Measurements from ENCODE around the gene CEMIP. TPM values are rescaled to one million over a fixed set of nuclear protein-coding genes. Genes with fewer than 3 reads are reported as not detected.
A peak's percentile ranks its signal among the peaks of the same experiment; 100 is the strongest.

CEMIP gene
- total RNA-seq, 2 experiments from 2014 or later: not detected

GRCh38 chr15:80990955-80991354 lies 211.8 kb downstream of the CEMIP start:
- Mint-ChIP-seq H3K27me3 (no peaks in the 10 kb centered on the region), H3K4me1 (ENCODE audit: low read depth) (peaks cover 66% of the 10 kb centered on the region), H3K4me3 (peak overlapping the region; percentile 95), H3K9me3 (no peaks in the 10 kb centered on the region), H3K36me3 (ENCODE audit: low read depth) (peaks cover 21% of the 10 kb centered on the region), H3K27ac (peak overlapping the region; percentile 35)
- no peaks in the 10 kb centered on the region for H3K9me3 ChIP-seq (ENCODE audit: control insufficient read depth in 1 of 2, insufficient read depth in 1 of 2, low read length in 2 of 2)
- H3K36me3 ChIP-seq (ENCODE audit: insufficient read depth, low read length): peaks cover 8% of the 10 kb centered on the region
- ChIA-PET POLR2A (interaction anchor here (0.9 to 5.0 kb wide), 3 partner anchors 8 to 21 kb away, joined by 4 to 70 read pairs (median 4); partner anchors contain the start of gene TLNRD1), CTCF (interaction anchor here (1.4 to 3.9 kb wide), 2 partner anchors 10 to 13 kb away, joined by 6 to 15 read pairs; partner anchors contain the start of gene TLNRD1)
- DNase-seq (no peak), ATAC-seq (ENCODE audit: poor library complexity) (no peak)
- no peaks in the 10 kb centered on the region for H3K27me3 ChIP-seq (ENCODE audit: control insufficient read depth in 1 of 2, insufficient read depth in 2 of 2, low read length in 2 of 2)
- no peak overlapping the region for H3K27ac ChIP-seq (ENCODE audit: low read depth in 1 of 2, low read length in 2 of 2)
- H3K4me3 ChIP-seq (ENCODE audit: low read length): no peak overlapping the region
- TF ChIP-seq, protein P1, sequence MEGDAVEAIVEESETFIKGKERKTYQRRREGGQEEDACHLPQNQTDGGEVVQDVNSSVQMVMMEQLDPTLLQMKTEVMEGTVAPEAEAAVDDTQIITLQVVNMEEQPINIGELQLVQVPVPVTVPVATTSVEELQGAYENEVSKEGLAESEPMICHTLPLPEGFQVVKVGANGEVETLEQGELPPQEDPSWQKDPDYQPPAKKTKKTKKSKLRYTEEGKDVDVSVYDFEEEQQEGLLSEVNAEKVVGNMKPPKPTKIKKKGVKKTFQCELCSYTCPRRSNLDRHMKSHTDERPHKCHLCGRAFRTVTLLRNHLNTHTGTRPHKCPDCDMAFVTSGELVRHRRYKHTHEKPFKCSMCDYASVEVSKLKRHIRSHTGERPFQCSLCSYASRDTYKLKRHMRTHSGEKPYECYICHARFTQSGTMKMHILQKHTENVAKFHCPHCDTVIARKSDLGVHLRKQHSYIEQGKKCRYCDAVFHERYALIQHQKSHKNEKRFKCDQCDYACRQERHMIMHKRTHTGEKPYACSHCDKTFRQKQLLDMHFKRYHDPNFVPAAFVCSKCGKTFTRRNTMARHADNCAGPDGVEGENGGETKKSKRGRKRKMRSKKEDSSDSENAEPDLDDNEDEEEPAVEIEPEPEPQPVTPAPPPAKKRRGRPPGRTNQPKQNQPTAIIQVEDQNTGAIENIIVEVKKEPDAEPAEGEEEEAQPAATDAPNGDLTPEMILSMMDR (IDR thresholded peaks at IDR 0.05): no peak
- H3K4me1 ChIP-seq (ENCODE audit: insufficient read depth, low read length): peaks cover 34% of the 10 kb centered on the region
- intact Hi-C loops (cut with DNase I, micrococcal nuclease): loop anchor here in 1 of 2 experiments (1.0 to 10.0 kb wide), 6 partner anchors 7 to 936 kb away; partner anchors contain the start of genes ABHD17C, FAH and ZFAND6

- intact Hi-C loops (cut with DNase I, micrococcal nuclease): loop anchor here in 1 of 2 experiments (5.0 to 10.0 kb wide), 5 partner anchors 297 to 937 kb away; partner anchors contain the start of genes ABHD17C, FAH and ZFAND6
- Histone ChIP-seq H3K27ac (ENCODE audit: low read depth in 1 of 2, low read length in 2 of 2) (no peak overlapping the region), H3K9me3 (ENCODE audit: control insufficient read depth in 1 of 2, insufficient read depth in 1 of 2, low read length in 2 of 2) (no peaks in the 10 kb centered on the region), H3K36me3 (ENCODE audit: insufficient read depth, low read length) (peaks cover 6% of the 10 kb centered on the region), H3K4me3 (ENCODE audit: low read length) (no peak overlapping the region), H3K27me3 (ENCODE audit: control insufficient read depth in 1 of 2, insufficient read depth in 2 of 2, low read length in 2 of 2) (no peaks in the 10 kb centered on the region), H3K4me1 (ENCODE audit: insufficient read depth, low read length) (peaks cover 34% of the 10 kb centered on the region)
- ATAC-seq (ENCODE audit: poor library complexity) (no peak), DNase-seq (peak in 7 of 14 experiments; percentile 18 to 50 (median 46))
- TF ChIP-seq, protein P1 (IDR thresholded peaks at IDR 0.05): no peak
- no peaks in the 10 kb centered on the region for H3K27me3 Mint-ChIP-seq
- H3K36me3 Mint-ChIP-seq (ENCODE audit: low read depth): peaks cover 17% of the 10 kb centered on the region
- peak overlapping the region; percentile 35 for H3K27ac Mint-ChIP-seq
- peaks cover 63% of the 10 kb centered on the region for H3K4me1 Mint-ChIP-seq (ENCODE audit: low read depth)
- peak overlapping the region; percentile 95 for H3K4me3 Mint-ChIP-seq
- ChIA-PET CTCF (interaction anchor here (1.1 to 3.9 kb wide), 3 partner anchors 10 to 17 kb away, joined by 3 to 15 read pairs (median 6); partner anchors contain the start of gene TLNRD1), POLR2A (interaction anchor here (0.9 to 5.0 kb wide), 3 partner anchors 9 to 21 kb away, joined by 4 to 70 read pairs (median 4); partner anchors contain the start of gene TLNRD1)
- no peaks in the 10 kb centered on the region for H3K9me3 Mint-ChIP-seq
Observed at GRCh38 chr15:80991421-80991820, 212.3 kb downstream of the CEMIP start.

GRCh38 chr15:80992006-80992405 lies 212.8 kb downstream of the CEMIP start:
- peaks cover 0 to 5% of the 10 kb centered on the region in 2 experiments for H3K9me3 ChIP-seq (ENCODE audit: control insufficient read depth in 1 of 2, insufficient read depth in 1 of 2, low read length in 2 of 2)
- ChIA-PET CTCF (interaction anchor here (1.1 to 3.9 kb wide), 3 partner anchors 9 to 17 kb away, joined by 3 to 15 read pairs (median 6); partner anchors contain the start of gene TLNRD1), POLR2A (interaction anchor here (0.9 to 5.0 kb wide), 3 partner anchors 9 to 22 kb away, joined by 4 to 70 read pairs (median 4); partner anchors contain the start of gene TLNRD1)
- no peak overlapping the region for H3K27ac ChIP-seq (ENCODE audit: low read depth in 1 of 2, low read length in 2 of 2)
- H3K4me3 Mint-ChIP-seq: no peak overlapping the region
- H3K9me3 Mint-ChIP-seq: no peaks in the 10 kb centered on the region
- TF ChIP-seq, protein P1 (IDR thresholded peaks at IDR 0.05): no peak
- intact Hi-C loops (cut with DNase I, micrococcal nuclease): loop anchor here in 1 of 2 experiments (5.0 to 10.0 kb wide), 5 partner anchors 297 to 937 kb away; partner anchors contain the start of genes ABHD17C, FAH and ZFAND6
- H3K27me3 Mint-ChIP-seq: no peaks in the 10 kb centered on the region
- H3K4me1 ChIP-seq (ENCODE audit: insufficient read depth, low read length): peaks cover 31% of the 10 kb centered on the region
- H3K4me1 Mint-ChIP-seq (ENCODE audit: low read depth): peaks cover 58% of the 10 kb centered on the region
- no peaks in the 10 kb centered on the region for H3K36me3 ChIP-seq (ENCODE audit: insufficient read depth, low read length)
- DNase-seq: no peak
- H3K36me3 Mint-ChIP-seq (ENCODE audit: low read depth): peaks cover 12% of the 10 kb centered on the region
- H3K27ac Mint-ChIP-seq: peak overlapping the region; percentile 35
- no peak for ATAC-seq (ENCODE audit: poor library complexity)
- H3K27me3 ChIP-seq (ENCODE audit: control insufficient read depth in 1 of 2, insufficient read depth in 2 of 2, low read length in 2 of 2): no peaks in the 10 kb centered on the region
- no peak overlapping the region for H3K4me3 ChIP-seq (ENCODE audit: low read length)
